GM23338 (cell line): ENCODE measurements around the gene DAAM1.

ENCODE experiments used
- CREB1 ChIP-seq: fragments of 250-450 bp; sonication (Bioruptor Pico); IDR thresholded peaks from 2 replicates; pipeline ENCODE4 v1.5.0; 2020; ENCODE audit warnings: low read depth, mild to moderate bottlenecking, moderate library complexity
- EZH2 ChIP-seq: fragments of 200-600 bp; sonication (generic); IDR thresholded peaks from one replicate; pipeline ENCODE4 v1.8.0; 2017; ENCODE audit warnings: antibody characterized with exemption, mild to moderate bottlenecking, low read depth; ENCODE audit not compliant: unreplicated experiment
- EZH2phosphoT487 ChIP-seq: fragments of 200-600 bp; sonication (generic); IDR thresholded peaks from one replicate; pipeline ENCODE4 v1.8.1; 2018; ENCODE audit warnings: antibody characterized with exemption; ENCODE audit not compliant: unreplicated experiment
- JUNB ChIP-seq: IDR thresholded peaks from one replicate; pipeline ENCODE4 v1.6.1; 2016; ENCODE audit warnings: antibody characterized with exemption; ENCODE audit not compliant: unreplicated experiment
- NANOG ChIP-seq: IDR thresholded peaks from 2 replicates; pipeline ENCODE4 v1.6.1; 2016; ENCODE audit warnings: antibody characterized with exemption, borderline replicate concordance
- POLR2AphosphoS5 ChIP-seq: IDR thresholded peaks from 2 replicates; pipeline ENCODE4 v1.6.1; 2016; ENCODE audit warnings: antibody characterized with exemption, low read depth
- ZNF331 ChIP-seq: fragments of 250-450 bp; sonication (Bioruptor Pico); IDR thresholded peaks from 2 replicates; pipeline ENCODE4 v1.5.0; 2020; ENCODE audit warnings: low read depth, mild to moderate bottlenecking, moderate library complexity
- TF ChIP-seq, protein P1 (sequence below), 2 experiments: fragments of 200-600 bp in 1 of 2; sonication (generic) in 1 of 2; conservative IDR thresholded peaks; 2 replicates each; pipeline versions ENCODE4 v1.5.1 to v1.6.1; 2016 to 2017; ENCODE audit warnings: antibody characterized with exemption in 2 of 2, low read depth in 2 of 2, mild to moderate bottlenecking in 2 of 2, moderate library complexity in 1 of 2
- TF ChIP-seq, protein P2 (sequence below): IDR thresholded peaks from one replicate; pipeline ENCODE4 v1.6.1; 2018; ENCODE audit warnings: antibody characterized with exemption; ENCODE audit not compliant: unreplicated experiment

DNA sequence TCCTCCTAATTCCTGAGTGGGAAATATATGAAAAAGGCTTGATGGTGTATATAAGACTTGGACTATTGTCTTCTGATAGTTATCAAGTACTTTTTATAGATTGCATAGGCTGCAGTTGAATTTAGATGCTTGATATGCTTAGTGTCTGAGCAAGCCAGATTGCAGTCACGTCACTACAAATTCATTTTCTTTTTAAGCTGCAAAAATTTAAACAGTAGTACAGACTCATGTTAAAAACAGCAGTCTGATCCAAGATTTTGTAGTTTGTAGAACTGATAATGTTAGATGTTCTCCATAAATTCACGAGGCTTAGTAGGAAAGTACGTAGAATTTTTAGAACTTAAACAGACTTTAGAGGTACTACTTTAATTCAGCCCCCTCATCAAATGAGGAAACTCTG is 150.3 kb downstream of the DAAM1 start:
- TF ChIP-seq POLR2AphosphoS5 (no peak), CREB1 (CRISPR knock-in tag) (no peak), EZH2phosphoT487 (no peak), EZH2 (no peak), JUNB (no peak), NANOG (no peak), ZNF331 (CRISPR knock-in tag) (no peak)
- TF ChIP-seq, protein P1, sequence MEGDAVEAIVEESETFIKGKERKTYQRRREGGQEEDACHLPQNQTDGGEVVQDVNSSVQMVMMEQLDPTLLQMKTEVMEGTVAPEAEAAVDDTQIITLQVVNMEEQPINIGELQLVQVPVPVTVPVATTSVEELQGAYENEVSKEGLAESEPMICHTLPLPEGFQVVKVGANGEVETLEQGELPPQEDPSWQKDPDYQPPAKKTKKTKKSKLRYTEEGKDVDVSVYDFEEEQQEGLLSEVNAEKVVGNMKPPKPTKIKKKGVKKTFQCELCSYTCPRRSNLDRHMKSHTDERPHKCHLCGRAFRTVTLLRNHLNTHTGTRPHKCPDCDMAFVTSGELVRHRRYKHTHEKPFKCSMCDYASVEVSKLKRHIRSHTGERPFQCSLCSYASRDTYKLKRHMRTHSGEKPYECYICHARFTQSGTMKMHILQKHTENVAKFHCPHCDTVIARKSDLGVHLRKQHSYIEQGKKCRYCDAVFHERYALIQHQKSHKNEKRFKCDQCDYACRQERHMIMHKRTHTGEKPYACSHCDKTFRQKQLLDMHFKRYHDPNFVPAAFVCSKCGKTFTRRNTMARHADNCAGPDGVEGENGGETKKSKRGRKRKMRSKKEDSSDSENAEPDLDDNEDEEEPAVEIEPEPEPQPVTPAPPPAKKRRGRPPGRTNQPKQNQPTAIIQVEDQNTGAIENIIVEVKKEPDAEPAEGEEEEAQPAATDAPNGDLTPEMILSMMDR (conservative IDR thresholded peaks at IDR 0.05; ENCODE audit: low read depth in 2 of 2) = no peak
- TF ChIP-seq, protein P2, sequence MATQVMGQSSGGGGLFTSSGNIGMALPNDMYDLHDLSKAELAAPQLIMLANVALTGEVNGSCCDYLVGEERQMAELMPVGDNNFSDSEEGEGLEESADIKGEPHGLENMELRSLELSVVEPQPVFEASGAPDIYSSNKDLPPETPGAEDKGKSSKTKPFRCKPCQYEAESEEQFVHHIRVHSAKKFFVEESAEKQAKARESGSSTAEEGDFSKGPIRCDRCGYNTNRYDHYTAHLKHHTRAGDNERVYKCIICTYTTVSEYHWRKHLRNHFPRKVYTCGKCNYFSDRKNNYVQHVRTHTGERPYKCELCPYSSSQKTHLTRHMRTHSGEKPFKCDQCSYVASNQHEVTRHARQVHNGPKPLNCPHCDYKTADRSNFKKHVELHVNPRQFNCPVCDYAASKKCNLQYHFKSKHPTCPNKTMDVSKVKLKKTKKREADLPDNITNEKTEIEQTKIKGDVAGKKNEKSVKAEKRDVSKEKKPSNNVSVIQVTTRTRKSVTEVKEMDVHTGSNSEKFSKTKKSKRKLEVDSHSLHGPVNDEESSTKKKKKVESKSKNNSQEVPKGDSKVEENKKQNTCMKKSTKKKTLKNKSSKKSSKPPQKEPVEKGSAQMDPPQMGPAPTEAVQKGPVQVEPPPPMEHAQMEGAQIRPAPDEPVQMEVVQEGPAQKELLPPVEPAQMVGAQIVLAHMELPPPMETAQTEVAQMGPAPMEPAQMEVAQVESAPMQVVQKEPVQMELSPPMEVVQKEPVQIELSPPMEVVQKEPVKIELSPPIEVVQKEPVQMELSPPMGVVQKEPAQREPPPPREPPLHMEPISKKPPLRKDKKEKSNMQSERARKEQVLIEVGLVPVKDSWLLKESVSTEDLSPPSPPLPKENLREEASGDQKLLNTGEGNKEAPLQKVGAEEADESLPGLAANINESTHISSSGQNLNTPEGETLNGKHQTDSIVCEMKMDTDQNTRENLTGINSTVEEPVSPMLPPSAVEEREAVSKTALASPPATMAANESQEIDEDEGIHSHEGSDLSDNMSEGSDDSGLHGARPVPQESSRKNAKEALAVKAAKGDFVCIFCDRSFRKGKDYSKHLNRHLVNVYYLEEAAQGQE = no peak
